ENCODE results near the gene ADIPOR2.

Gene ADIPOR2

DNA sequence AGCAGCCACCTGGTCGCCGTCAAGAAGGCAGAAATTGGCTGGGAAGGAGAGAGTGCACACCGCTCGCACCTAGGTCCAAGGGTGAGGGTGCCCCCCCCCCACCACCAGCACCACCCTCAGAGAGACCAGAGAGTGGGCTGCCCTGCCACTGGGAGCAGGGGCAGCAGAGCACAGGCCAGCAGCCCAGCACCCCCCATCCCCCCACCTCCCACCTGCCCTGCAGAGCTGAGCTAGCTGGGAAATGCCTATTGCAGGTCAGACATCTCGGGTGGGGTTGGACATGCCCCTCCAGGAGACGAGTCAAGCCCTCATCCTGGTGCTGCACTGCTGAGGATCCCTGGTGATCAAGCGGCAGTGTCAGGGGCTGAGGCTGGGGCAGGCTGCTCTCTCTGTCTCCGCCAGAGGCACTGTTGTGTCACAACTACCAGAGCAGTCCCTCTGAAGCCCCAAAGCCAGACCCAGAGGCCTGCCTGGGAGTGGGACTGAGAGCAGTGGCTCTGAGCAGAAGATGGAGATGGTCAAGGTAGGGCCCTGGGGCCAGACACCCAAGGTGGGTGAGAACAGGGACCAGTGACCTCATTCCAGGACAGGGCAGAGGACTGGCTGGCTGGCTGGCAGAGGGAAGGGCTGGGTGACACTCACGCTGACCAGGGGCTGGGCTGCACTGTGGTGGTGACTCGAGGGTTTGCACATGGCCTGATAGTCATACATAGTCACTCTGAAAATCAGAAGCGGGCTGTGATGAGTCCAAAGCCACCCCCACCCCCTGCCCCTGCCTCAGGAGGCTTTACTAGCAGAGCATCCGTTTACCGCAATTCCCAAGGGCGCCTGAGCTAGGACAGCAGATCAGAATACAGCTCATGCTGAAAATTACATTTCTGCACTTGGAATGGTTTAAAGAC lies 109.8 kb downstream of the ADIPOR2 start:
- DNase-seq: peak in 1 of 6 experiments; percentile 7

DNA sequence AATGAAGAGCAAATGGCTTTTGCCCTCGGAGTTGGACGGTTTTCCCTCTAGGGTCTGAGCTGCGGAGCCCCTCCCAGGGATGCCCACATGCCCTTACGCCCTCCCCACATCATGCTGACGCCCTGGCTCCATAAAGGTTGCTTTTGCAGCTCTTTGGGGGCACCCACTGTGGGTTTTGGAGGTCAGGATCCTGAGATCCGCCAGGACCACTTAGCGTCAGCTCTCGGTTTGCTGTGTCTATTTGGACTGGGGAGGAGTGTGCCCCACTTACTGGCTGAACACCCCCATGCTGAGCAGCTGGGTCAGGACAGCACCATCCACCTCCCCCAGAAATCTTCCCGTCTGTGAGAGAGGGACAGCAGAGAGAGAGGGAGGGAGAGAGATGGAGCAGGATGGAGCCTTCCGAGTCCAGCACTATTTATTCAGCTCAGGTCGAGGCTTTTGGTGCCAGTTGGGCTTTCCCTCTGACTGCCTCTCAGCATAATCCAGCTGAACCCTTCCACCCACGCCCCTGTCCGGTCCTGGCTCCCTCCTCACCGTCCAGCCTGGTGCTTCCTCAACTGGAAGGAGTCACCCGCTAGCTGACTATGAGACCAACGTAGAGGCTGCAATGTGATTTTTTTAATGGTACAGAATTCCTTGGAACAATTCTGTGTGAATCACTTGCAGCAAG lies 110.6 kb downstream of the ADIPOR2 start:
- DNase-seq: no peak

DNA sequence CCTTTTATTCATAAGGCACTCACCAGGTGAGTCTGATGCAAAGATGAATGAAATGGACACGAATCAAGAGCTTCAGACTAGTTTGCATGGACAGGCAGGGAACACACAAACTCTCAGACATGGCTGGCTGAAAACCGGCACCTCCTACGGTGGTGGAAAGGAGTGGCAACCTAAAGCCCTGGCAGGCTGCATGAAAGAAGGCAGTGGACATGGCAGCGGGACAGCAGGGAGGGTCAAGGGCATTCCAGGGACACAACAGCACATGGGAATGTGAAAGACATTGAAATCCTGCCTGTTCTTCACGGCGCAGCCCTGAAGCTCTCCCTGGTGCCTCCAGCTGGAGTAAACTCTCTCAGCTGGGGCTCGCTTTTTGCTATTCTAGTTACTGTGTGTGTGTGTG lies 112.9 kb downstream of the ADIPOR2 start:
- DNase-seq: no peak

DNA sequence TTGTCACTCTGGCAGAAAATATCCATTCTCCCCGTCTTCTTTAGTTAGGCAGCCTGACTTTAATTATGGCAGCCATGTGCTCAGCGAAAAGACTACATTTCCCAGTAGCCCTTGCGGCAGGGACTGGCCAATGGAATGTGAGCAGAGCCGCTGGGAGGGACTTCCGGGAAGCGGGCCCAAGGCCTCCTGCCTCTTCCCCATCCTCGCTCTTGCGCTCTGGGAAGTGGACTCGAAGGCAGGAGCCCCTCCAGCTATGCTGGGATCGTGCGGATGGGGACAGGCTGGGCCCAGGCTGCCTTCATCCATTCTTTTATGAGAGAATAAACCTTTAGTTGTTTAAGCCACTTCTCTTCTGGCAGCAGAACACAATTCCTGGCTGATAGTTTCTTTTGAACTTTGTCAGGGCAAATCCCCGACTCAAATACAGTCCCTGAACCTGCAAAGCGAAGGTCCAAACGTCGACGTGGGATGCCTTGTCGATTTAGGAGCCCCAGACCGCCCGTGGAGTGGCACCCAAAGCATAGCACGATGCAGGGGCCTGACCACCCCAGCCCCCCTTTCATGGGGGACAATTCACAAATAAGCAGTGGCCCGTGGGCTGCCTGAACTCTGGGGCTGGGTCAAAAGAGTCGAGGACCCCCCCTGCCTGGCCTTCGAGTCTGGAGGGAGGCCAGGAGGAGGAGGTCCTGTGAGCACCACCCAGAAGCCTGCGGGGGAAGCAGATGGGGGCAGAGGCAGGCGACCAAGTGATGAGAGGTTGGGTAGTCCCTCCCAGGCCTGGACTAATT lies 113.9 kb downstream of the ADIPOR2 start:
- DNase-seq: peak; percentile 67 to 83 (median 72)

DNA sequence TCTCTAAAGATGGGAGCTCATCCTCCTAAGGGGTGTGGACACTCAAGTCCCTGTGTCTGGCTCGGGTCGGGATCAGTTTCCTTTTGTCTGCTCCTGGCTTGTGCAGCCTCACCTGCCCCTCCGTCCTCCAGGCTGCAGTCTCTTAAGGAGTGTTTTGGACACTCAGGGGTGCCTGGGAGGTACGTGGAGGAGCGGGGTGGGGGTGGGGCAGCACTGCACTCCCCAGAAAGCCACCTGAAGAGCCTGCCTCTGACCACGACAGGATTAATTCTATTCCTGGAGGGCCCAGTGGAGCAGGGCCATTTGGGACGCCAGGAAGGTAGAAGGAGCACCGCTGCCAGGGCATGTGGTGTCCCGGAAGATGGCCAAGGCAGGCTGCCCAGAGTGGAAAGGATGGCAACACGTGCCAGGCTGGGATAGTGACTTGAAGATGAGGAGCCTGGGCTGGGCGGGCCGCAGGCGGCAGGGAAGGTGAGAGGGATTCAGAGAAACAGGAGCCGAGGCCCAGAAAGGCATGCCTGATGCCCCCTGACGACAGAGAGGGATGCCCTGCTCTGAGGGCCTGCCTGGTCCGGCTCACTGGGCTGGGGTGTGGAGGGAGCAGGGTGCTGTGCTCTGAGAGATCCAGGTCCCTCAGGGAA lies 114.7 kb downstream of the ADIPOR2 start:
- no peak for DNase-seq

DNA sequence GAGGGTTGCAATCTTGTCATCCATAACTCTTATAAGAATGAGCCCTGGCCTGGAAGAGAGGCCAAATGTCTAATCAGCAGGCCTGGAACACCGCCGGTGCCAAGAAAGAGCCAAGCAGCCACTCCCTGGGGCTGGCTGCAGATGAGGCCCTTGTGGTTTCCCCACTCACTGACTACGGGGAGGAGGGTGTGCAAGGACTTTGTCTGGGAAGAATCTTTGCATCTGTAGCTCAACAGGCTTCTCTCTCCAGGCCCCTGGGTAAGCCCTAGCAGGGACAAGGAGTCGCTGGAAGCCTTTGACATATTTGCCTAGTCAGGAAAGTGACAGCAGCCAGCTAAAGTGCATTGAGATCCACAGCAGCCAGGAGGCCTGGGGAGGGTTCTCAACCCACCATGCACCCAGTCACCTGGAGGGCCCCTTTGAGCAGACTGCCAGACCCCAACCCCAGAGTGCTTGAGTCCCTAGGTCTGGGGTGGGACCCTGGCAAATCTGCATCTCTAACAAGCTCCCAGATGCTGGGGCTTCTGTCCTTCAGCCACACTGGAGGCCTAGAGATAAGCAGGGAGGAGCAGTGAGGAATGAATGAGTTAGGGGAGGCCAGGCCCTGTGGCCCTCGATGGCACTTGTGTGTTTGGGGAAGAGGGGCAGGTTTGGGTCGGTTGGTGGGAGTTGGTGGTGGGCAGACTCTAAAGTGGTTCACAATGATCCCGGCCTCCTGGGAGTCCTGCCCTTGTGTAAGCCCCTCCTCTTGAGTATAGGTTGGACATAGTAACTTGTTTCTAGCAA lies 115.6 kb downstream of the ADIPOR2 start:
- DNase-seq: no peak

DNA sequence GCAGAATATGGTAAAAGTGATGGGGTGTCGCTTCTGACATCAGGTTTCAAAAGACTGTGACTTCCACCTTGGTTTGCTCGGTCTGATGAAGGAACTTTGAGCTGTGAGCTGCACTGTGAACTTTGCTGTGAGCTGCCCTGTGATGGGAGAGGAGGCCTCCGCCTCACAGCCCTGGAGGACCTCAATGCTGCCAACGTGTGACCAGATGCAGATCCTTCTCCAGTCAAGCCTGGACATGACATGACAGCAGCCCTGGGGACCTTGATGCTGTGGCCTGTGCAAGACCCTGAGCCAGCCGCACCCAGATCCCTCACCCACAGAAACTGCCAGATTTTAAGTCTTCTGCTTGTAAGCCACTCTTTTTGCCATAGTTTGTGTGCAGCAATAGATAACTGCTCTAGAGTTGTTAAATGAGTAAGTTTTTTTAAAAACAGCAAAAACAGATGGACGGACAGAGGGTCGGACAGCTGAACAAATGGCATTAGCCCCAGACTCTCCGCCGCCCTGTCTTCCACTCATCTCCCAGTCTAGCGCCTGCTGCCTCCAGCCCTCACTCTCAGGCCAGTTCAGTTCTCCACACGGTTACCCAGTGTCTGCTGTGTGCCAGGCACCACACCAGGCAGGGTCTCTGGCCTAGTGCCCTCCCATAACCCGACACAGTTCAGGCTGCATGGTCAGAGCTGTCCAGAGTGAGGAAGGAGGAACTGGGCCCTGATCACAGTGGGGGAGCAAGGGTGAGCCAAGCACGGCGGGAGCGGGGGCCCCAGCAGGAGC lies 116.4 kb downstream of the ADIPOR2 start:
- no peak for DNase-seq

DNA sequence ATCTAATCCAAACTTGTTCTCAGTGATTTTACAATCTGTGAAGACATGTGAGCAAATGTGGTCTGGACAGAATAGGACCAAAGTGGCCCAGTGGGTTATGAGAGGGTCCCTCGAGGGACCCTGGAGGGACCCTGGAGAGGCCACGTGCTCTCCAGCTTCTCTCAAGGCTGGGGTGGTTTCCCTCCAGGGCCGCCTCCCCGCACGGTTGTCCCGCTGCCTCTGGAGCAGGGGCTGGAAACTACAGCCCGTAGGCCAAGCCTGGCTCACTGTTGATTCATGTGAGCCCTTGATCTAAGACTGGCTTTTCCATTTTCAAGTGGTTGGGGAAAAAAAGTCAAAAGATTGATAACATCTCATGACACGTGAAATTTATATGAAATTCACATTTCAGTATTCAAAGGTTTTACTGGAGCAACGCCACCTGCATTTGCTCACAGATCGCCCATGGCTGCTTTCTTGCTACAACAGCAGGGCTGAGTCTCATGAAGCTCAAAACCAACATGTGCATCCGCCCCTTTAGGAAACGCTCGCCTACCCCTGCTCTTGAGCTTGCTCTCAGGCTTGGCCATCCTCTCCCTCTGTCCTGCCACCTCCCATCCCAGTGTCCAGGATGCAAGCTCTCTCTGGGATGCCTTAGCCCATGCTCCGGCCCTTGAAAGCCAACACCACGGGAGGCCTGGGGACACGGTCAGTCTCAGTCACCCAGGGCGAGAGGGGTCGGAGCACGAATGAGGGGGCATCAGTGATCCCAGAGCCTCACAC lies 117.3 kb downstream of the ADIPOR2 start:
- DNase-seq: no peak

DNA sequence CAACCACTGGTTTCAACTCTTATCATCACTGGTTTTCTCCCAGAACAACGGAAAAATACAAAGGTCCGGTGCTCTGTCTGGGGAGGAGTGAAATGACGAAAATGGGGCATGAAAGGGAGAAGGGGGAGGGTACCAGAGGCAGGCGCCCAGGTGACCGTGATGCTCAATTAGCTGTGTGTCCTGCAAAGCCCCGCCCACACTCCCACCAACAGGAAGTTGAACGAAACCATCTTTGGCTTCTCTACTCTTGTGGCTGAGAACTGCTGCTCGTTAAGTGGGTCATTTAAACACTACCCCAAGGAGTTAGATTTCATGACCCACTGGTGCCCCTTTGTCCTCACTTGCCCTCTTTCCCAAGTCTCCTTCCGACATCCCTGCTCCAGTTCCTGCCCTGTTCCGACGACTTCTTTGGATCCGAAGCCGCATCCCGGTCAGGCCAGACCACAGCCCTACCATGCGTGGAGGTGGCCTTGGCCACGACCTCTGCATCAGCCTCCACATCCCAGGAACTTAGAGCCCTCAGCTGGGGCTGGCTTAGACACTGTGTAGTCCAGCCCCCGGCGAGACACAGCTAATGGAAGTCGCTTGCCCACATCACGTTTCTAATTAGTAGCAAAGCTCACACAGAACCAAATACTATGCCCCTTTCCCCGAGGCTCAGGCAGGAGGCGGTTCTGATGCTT lies 118.1 kb downstream of the ADIPOR2 start:
- no peak for DNase-seq

DNA sequence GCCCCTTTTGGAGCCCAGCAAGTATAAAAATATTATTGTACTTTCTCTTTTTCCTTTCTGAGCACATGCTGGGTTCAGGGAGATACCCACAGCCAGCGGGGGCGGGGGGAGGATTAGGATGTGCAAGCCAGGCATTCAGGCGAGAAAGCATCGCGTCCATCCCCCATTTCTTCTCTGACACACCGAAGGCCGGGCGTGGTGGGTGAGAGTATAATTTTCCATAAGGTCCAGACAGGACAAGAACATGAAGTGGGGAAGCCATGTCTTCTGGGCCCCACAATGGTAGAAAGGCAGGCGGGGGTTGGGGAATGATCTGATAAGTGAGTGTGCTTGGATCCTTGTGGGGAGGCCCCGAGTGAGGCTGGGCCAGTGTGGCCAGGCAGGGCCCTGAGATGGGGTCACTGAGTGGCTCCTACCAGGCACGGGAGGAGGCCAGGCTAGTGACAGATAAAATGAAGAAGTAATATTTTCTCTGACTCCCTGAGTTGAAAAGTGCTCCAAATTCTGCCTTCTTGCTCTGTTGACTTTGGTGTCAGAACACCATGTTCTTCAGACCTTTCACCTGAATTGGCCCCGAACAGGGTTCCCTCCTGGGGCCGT lies 118.8 kb downstream of the ADIPOR2 start:
- DNase-seq: no peak

DNA sequence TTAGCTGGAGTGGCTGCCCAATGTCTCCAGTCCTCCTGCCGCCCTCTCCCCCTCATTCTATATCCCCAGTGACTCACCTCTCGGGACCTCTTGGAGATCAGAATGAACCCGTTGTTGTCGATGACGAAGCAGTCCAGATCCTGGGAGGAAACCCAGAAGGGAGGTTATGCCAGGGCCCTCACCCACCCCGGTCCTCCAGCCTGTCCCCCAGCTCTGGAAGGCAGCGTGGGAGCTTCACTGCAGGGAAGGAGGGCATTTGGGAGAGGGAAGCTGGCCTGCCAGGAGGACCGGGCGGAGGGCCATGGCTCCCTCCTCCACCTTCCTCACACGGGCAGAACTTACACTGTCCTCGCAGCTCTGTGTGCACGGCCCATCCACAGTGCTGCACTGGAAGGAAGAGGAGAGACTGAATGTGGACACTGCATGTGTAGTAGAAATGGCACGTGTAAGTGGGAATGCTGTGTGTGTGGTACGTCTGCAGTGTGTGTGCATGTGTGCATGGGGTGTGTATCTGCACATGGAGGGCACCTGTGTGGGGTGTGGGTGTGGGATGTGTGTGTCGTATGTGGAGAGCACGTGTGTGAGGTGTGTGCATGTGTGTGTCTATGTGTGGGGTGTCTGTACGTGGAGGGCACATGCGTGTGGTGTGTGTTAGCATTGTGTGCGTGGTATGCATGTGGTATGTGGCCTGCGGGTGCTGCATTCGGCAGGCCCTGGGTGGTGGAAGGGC lies 119.5 kb downstream of the ADIPOR2 start:
- no peak for DNase-seq

DNA sequence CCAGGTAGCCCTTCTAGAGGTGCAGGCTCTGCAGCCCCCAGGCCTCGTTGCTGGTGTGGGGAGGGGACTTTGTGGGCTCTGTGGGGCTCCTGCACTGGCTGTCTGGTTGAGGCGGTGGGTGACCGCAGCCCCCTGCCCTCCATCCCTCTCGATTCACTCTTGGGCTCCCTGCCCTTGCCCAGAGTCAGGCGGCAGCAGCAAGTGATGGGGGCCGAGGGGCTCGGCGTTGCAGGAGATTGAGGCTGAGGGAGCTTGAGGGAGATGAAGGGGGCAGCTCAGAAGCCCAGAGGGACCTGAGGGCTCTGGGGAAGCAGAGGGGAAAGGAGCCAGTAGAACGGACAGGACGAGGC lies 120.0 kb downstream of the ADIPOR2 start:
- no peak for DNase-seq

DNA sequence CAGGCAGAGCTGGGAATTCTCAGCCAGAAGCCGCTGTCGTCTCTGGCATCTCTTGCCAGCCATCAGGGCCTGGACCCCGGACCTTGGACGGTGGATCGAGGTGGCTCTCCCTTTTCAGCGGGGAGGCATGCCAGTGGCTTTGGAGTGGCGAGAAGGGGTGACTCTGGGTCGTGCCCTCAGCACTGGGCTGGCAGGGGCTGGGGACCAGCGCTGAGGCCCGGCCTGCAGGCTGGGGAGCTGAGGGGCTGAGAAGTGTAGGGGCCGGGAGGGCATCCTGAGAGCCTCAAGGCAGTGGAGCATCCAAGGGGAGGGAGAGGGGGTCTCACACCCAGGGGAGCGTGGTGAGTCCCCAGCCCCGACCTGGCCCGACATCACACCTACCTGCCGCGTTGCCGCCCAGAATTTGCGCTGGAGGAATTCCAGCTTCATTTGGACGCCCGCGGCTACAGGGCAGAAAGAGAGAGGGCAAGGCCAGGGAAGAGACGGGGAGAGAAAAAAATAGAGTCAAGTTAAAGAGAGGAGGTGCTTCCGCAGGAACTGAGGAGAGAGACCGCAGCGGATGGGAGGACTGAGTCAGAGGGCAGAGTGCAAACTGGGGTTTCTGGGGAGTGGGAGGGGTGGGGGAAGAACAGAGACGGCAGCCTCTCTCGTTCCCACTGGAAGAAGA lies 120.5 kb downstream of the ADIPOR2 start:
- no peak for DNase-seq

DNA sequence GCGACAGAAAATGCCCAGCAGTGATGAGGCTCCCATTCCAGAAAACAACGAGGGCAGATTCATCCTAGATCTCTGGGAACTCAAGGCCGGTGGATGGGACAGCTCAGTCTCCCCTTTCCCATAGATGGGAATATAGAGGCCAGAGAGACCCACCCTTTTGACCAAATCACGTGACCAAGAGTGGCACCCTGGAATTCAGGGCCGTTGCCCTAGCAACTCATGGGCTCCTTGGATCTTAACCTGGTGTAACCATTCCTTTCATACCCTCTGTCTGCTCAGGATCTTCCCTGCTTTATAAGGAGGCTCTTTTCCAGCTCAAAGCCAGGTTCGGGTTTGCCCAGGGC lies 121.0 kb downstream of the ADIPOR2 start:
- no peak for DNase-seq

DNA sequence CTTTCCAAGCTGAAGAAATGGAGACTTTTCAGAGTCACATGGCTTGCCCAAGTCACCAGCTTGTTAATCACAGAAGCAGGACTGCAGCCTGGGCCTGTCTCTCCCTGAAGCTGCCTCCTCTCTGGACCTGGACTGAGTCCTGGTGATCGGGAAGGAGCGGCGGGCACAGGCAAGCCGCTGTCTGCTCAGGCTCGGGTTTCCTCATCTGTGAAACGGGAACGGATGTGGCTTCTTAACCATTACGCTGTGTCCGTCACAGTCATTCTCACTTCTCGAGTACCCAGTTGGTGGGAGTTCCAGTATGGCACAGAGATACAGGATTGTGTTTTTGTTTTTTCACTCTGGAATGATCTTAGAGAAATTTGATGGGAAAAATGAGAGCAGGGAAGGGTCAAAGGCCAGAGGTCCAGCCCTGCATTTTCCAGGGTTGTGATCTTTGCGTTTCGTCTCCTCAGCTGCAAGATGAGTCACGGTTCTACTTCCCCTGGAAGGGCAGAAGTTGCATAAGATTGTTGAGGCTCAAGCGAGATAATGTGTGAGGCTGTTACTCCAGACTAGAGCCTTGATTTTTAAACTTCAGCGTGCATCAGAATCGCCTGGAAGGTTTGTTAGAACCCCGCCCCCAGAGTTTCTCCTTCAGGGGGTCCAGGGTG lies 121.9 kb downstream of the ADIPOR2 start:
- DNase-seq: no peak

DNA sequence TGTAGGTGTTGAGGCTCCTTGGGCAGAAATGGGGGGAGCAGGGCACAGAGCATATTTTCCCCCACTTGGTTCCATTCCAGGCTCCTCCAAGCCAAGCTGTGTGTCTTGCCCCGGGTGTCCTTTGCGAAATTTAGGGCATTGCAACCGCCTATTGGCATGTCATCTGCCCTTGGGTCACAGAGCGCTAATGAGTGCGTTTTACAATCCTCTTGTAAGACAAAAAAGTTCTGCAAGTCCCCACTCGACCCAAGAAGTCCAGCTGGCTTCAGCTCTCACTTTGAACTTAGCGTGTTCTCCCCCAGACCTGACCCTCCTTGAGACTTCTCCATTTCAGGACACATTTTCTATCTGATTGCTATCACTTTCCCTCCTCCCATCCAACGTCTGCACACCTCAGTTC lies 123.4 kb downstream of the ADIPOR2 start:
- DNase-seq: no peak

DNA sequence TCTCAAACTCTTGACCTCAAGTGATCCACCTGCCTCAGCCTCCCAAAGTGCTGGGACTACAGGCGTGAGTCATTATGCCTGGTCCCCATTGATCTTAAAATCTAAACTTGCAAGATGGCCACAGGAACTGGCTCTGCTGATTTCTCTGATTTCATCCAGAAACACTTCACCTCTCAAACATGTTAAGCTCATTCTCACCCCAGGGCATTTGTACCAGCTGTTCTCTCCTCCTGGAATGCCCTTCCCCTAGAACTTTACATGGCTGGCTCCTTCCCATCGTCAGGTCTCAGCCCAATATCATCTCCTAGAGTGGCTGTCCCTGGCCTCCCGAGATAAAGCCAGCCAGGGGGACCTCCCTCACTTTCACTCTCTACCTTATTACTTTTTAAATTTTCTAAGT lies 124.2 kb downstream of the ADIPOR2 start:
- DNase-seq: no peak

Measured in stimulated activated naive CD4-positive, alpha-beta T cell (primary cell).